HG02840 (cell line): ENCODE measurements around the gene KIFAP3.

Experiments used
- ATAC-seq: cut with Tn5 transposase; IDR thresholded peaks from one replicate; pipeline ENCODE4 v1.9.1; 2021; ENCODE audit warnings: mild to moderate bottlenecking, moderate library complexity, moderate number of reproducible peaks; ENCODE audit not compliant: unreplicated experiment, low FRiP score

Gene KIFAP3

DNA sequence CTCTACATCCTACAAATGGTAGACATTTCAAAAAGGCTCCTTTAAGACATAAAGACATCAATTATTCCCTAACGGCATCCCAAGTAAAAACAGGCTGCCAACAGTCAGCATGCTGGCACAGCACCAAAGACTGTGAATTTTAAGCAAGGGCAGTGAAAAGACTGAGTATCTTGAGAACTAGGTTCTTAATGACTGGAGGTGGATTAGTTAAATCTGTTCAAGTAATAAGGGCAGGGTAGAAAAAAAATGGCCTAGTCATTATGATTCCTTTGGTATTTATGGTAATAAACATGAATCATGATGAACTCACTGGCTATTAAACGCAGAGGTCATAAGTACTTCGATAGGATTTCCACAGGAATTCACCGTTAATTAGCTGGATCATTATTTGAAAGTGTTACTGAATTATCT is 75.2 kb downstream of the KIFAP3 start:
- ATAC-seq, result no peak

DNA sequence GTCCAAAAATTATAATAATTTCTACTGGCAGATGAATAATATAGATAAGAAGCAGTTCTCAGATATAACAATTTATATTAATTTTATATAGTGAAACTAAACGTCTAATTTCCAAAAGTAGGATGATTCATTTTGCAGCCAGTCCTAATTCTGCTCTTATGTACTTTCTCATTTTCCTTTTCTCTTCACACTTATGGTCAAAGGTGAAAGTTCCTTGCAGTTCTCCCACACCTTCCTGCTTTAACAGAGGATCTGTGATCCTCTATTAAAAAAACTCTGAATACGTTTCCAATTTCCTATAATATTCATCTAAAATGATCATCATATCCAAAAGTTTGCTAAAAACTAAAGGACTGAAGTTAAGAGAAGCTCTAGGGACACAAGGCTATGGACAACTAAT is 78.5 kb downstream of the KIFAP3 start:
- ATAC-seq, result no peak

DNA sequence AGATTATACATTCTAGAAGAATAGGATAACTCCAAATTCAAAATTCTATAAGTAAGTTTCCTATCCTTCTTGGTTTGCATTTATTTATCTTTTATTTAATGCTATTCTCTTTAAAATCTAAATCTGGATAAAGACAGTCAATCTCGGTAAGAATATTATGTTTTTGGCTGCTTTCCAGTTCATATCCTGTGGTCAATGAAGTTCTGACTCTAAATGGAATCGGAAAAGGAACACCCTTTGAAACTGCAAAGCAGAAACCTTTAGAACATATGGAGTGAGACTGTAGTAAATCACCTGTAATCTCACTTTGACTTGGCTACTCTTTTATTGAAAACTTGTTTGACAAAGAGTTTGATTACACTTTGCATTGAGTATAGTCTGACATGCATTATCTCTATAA is 85.2 kb downstream of the KIFAP3 start:
- no peak for ATAC-seq

DNA sequence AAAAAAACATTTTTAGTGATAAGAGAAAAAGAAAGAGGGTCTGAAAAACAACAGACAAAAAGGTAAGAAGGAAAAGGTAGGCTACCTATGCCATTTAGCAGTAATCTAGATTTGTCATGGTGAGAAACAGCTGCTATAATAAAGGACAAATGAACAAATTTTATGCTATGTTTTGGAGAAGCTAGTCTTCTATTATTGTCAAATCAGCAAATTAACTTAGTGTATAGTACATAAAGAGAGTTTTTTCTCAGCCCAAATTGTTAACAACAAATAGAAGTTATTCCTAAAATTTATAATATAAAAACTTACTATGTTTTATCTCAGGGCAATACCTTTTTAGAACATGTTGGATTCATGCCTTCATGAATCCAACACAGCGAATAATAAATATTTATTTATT is 88.7 kb downstream of the KIFAP3 start:
- ATAC-seq, result no peak

DNA sequence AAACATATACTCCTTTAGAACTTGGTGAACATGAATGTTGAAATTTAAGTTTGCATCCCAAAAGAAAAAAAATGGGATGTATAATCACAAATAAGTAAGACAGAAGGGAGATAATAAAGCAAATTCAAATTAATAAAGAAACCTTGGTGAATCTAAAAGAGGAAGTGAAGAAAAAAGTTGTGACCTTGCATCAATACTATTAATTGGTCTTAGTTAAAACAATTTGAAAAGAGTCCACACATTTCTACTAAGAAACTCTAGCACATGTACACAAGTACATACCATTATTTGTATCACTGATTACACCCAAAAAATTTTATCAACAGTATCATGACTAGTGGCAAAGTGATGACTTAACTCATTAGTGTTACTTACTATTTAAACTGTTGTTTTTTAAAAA is 100.4 kb downstream of the KIFAP3 start:
- ATAC-seq, result no peak

DNA sequence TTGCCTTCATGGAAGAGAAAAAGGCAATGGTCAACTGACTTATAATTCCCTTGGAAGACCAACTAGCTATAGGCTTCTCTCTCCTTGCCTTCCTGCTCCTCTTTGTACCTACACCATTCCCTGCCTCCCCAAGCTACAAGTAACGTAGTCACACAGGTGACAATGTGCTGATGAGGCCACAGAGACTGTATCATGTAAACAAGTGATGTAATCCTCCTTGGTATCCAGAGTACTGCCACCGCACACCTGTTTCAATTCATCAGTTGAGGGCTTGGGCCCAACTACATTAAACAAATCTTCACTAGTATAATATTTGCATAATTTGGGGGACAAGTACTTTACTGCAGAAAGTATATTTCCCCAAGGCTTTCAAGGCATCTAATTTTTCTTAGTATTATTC is 104.4 kb downstream of the KIFAP3 start:
- ATAC-seq, result no peak

DNA sequence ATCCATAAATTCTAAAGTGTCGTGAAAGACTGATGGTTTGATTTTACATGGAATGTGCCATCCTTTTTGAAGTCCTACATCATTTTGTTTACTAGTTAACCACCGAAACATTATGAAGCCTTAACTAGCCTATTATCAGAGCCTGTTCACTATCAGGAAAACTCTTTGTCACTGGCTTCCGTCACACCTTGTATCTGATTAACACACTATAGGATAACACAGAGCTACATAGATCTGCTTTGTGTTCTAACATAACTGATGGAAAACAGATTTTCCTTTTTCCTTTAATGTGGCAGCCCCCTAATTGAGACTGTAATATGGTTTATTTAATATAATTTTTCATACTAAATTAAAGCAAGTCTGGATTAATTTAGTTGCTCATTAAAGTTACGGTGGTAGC is 106.3 kb downstream of the KIFAP3 start:
- no peak for ATAC-seq

DNA sequence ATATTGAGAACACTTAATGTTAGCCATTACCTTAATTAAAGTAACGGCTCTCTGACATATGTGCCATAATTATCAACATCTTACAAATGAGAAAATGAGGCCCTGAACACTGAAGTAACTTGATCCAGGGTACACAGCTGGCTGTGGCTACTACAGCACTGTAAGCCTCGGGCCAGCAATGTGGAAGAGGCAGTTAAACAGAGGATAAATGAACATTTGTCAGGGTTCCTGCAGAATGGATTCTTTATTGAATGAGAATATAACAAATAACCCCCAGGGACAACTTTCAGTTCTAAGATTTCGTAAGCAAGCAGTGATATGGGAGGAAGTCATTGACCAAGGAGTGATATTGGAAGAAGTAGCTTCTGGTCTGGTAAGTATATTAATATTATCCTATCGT is 110.3 kb downstream of the KIFAP3 start:
- no peak for ATAC-seq

DNA sequence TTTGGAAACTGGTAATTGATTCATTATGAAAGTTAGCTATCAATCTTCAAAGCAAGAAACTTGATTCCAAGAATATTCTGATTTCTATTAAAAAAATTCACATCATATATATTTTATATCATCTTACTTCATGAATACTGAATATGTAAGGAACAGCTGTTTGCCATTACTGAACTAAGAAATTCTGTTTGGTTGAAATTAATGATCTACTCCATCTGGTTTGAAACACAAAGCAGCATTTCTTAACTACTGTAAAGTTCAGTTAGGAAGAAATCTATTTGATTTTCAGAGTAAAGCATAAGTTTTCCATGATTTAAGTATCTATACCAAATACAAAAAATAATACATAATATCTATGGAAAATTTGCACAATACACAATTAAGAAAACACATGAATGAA is 114.8 kb downstream of the KIFAP3 start:
- ATAC-seq, result no peak

DNA sequence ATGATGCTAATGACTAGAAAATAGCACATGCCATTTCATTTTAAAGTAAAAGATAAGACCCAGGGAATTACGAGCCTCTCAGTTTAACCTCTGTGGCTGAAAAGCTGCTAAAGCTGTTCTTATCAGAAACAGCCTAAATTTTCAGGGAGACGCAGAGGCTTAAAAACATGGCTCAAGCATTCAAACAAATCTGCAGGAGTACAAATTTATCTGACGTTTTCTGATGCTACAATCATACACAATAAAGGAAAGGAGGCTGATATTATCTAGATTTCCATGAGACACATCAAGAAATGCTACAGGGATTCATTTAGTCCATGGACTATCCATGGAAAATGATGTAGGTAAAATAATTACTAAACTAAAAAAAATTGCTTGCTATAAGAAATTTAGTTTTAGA is 115.5 kb downstream of the KIFAP3 start:
- ATAC-seq, result no peak

DNA sequence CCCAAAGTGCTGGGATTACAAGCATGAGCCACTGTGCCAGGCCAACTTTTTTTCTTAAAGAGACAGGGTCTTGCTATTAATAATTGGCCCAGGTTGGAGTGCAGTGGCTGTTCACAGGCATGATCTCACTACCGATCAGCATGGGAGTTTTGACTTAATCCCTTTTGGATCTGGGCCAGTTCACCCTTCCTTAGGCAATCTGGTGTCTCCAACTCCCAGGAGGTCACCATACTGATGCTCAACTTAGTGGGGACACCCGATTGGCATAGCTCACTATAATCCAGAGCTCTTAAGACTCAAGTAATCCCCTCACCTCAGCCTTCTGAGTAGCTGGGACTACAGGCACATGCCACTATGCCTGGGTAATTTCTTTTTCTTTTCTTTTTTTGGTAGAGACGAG is 116.6 kb downstream of the KIFAP3 start:
- no peak for ATAC-seq

DNA sequence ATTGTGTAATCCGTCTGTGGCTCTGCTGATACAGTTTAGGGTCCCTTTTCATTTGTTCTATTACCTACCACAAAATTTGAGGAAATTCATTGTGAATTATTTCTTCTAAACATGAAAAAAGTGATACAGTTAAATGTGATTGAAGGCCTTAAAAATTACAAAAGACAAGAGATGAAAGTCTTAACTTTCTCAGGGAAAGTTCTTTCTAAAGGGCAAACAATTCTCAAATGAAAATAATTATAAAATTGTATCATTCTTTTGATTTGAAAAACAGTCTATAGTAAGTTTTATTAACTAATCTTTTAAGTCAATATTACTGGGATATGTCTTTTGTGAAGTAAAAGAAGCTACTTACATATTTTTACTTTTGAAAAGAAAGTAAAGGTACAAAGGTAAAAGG is 123.4 kb downstream of the KIFAP3 start:
- no peak for ATAC-seq

DNA sequence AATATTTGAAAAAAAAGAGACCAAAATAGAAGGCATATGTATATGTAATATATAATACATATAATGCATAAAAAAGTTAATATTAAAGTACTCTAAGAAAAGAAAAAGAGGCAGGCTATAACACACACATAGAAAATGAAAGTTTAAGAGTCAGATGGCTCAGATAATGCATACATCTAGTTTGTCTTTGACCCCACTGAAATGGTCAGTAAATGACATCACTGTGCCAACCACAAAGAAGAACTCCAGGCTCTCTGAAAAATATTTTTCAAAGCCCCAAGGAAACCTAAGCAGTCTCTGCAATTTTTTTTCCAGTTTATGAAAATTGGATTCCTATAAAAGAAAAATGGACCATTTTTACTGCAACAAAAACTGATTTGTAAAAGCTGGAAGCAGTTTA is 125.4 kb downstream of the KIFAP3 start:
- no peak for ATAC-seq

DNA sequence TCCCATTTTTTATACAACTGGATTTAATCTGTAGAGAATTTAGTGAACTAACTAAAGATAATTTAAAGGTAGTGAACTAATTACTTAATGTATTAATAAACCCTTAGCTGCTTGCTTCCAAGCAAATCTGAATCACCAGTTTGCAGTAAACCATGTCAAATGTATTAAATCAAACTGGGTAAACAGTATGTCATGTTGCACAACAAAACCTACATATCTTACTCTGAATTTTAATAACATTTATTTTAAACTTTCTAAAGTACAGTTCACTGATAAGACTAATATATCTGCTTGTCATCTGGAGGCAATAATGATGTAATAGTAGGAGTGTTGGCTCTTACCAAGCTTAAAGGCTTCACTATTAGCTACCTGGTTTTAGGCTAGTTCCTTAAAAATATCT is 128.3 kb downstream of the KIFAP3 start:
- ATAC-seq, result no peak

DNA sequence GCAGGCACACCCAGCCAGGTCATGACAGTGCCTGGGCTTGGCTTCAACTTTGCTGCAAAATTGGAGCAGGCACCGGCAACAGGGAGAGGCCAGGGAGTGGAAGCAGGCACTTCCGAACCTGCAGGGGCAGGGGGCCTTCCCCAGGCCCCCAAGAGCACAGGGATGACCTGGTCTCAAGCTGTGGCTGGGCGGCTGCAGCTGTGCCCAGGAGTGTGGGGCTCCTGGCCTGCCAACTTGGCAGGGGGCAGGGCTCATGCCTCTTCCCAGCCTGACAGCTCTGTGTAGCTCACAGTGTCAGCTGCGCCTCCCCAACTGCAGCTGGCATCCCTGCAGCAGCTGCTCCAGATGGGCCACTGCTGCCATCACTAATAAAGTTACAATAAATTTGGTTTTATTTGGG is 129.3 kb downstream of the KIFAP3 start:
- ATAC-seq, result no peak

DNA sequence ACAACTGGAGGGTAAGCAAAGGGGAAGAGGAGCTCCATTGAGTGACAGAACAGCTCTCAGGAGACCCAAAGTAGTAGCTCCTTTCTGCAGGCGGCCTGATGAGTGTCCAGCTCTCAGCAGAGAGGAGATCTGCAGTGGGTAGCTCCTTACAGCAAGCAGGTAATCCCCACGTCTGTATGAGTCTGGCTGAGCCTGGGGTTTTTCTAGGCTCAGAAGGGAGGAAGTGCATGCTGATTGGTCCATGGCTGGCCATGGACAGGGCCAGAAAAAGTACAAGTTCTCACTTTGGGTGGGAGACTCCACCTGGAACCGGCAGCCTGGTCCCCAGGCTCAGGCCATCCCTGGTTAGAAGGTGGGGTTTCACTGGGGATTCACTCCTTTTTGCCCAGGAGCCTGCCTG is 129.9 kb downstream of the KIFAP3 start:
- ATAC-seq, result no peak

DNA sequence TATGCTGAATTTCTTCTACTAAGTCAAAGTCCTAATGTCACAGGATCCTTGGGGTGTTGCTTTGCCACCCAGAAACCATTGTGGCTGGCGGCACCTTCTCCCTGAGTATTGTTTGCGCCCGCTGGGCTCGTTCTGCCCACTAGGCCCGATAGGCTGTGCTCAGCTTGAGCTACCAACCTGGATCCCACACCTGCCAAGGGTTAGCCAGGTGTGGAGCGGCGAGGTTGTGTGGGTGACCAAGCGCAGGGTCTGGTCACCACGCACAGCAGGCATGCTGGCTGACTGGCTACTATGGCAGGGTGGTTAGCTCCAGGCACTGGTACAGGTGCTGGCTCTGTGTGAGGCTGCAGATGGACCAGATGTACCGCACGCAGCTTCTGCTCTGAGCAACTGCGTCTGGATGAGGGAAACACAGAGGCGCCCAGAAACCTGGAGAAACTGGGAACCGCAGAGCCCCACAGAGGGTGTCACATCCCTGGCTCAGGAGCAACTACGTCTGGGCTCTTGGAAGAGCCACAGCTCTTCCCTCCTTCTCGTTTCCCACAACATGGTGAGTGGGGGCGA is 130.4 kb downstream of the KIFAP3 start:
- ATAC-seq, result no peak

DNA sequence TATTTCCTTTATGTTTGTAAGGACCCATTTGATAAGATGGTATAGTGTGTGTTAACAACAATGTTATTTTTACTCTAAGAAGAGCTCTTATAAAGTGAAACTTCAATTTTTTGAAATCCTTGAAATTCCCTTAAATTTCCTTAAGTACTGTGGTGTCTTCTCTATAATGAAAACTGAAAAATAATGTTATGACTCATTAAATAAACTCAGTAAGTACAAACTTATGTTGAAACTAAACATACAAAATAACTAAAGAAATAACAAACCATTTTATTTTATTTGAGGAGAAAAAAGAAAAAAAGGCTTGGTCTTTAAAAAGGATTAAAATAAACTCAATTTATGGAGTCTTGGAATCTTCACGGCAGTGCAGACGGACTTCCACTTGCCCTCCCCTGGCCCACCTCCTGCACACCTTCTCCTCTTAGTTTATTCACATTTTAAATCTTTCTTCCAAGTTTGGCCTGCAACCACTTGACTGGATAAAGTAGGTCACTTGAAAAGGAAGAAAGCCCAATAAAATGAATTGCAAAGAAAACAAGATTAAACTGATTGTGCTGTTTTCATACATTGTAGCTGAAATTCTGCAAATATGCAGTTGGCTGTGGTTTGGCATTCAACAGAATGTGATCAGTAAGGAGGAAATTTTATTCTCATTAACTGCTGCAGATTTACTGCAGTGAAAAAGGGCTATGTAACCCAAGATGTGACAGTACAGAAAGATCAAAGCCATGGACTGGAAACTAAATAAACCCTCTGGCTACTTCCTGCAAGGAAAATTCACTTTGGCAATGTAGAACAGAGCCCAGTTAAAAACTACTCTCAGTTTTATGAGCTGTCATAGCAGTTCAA is 132.3 kb downstream of the KIFAP3 start:
- no peak for ATAC-seq

DNA sequence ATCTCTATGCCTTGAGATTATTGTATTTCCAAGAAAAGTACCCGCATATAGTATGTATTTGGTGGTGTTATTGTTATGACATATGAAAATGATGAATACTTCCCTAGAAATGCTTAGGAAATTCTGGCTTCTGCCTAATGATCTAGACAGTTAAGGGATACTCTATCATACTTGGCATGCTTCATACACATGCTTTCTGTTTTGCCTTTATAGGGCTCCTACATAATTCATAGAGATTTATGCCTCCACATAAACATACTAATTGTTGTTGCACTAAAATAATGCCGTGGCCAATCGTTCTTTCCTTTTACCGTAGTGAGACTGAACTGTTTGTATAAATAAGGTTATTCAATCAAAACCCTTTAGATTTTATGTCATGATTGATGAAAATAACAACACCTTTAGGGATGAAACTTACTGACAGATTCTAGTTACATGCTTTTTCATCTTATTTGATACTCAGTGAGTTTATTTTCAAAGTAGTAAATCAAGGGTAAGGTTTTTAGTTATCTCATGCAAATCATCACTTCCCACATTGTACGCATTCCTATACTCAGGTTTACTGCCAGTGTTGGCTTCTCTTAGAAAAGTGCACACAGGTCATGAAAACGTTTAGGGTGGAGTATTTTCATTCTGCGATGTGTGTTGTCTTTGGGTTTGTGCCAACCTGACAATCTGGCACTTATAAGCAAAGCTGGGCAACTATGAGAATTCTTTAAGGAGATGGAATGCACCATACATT is 140.3 kb downstream of the KIFAP3 start:
- ATAC-seq, result no peak

DNA sequence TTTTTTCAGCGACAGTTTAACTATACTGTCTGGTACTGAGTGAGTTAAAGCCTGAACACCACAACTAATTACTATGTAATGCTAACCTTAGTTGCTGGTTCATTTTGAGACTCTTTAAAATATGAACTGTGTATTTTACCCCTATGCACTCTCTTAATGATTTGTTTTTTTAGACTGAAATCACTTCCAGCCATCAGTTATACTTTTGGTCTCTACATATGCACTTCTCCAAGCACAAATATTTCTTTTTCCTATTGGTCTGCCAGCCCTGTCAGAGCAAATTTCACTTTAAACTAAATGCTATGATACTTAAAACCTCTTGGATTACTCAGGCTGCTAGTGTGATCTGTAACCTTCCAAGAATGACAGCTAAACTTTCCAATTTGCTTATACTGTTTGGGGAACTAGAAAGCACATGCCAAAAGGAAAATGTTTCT is 142.7 kb downstream of the KIFAP3 start:
- no peak for ATAC-seq

DNA sequence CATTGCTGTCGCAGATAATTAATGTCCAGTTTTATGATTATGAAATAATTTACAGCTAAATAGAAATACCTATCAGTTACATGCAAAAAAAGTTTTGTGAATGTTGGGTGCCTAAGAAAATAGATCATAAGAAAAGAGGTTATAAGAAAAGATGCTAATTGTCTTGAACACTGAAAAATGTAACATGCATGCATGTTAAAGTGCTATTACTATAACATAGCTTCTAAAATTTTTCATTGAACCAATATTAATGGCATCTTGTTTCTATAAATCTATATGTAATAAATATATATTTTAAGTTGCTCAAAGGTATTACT is 145.3 kb downstream of the KIFAP3 start:
- no peak for ATAC-seq
